Endothelial cell of umbilical vein (primary cell): ENCODE results near the gene OR10A3. TPM values are rescaled to one million over a fixed set of nuclear protein-coding genes. Genes with fewer than 3 reads are reported as not detected.

Source experiments
- BruUV-seq: library from RNA; stranded (reverse); fragments of 400-500 nt; replicated peaks from 2 replicates; lab custom pipeline; 2021; lab: Mats Ljungman, UMichigan
- CTCF ChIA-PET: fragments of 300-600, 350-600 bp; sonication (Branson Sonifier 250); formaldehyde crosslinking; loops from one replicate; lab custom pipeline; 2021; ENCODE audit warnings: antibody characterized with exemption, inconsistent platforms; lab: Charles Lee
- POLR2A ChIA-PET: fragments of 300-600, 350-600 bp; sonication (Branson Sonifier 250); formaldehyde crosslinking; loops from one replicate; lab custom pipeline; 2021; ENCODE audit warnings: antibody characterized with exemption, inconsistent platforms; lab: Charles Lee
- DNase-seq: peaks from one replicate; pipeline ENCODE4 v3.0.0-alpha.2; 2011; ENCODE audit warnings: low read depth, low spot score
- FAIRE-seq: peaks from 2 replicates; lab custom pipeline; 2011; peaks lifted over from hg19 to GRCh38; lab: Jason Lieb, UNC
- H2AFZ ChIP-seq: 2 replicates; pipeline ENCODE4 v1.6.0; 2012; ENCODE audit warnings: low read depth, low read length, control low read depth, inconsistent platforms
- H3K27ac ChIP-seq: 2 replicates; pipeline ENCODE4 v1.5.1; 2011; ENCODE audit warnings: low read depth, mild to moderate bottlenecking, control low read depth, low read length, moderate library complexity; ENCODE audit not compliant: insufficient read depth
- H3K27me3 ChIP-seq, 2 experiments: 2 replicates each; pipeline versions ENCODE4 v1.6.0 to v1.6.1; 2011; ENCODE audit warnings: low read length in 2 of 2, mixed read lengths in 1 of 2; ENCODE audit not compliant: control insufficient read depth in 2 of 2, insufficient read depth in 2 of 2
- H3K36me3 ChIP-seq, 2 experiments: 2 replicates in 1 of 2; 3 replicates in 1 of 2; pipeline ENCODE4 v1.5.1; 2011; ENCODE audit warnings: low read length in 2 of 2, mild to moderate bottlenecking in 1 of 2, moderate library complexity in 1 of 2; ENCODE audit not compliant: control insufficient read depth in 2 of 2, insufficient read depth in 2 of 2; ENCODE audit errors: extremely low read depth in 1 of 2
- H3K4me1 ChIP-seq: 3 replicates; pipeline ENCODE4 v1.5.1; 2011; ENCODE audit warnings: mild to moderate bottlenecking, low read length; ENCODE audit not compliant: control insufficient read depth, insufficient read depth; ENCODE audit errors: extremely low read depth
- H3K4me2 ChIP-seq: 2 replicates; pipeline ENCODE4 v1.6.1; 2011; ENCODE audit warnings: low read length, control low read depth, mixed read lengths; ENCODE audit not compliant: insufficient read depth
- H3K4me3 ChIP-seq, 3 experiments: fragments of 200-600 bp in 1 of 3; sonication (generic), shearing (Covaris generic) in 1 of 3; replicated peaks in 1 of 3; 2 replicates each; pipeline ENCODE4 v1.5.1; 2011 to 2016; ENCODE audit warnings: control low read depth in 3 of 3, low read length in 3 of 3, mild to moderate bottlenecking in 2 of 3, inconsistent platforms in 1 of 3, low read depth in 1 of 3, moderate library complexity in 1 of 3; ENCODE audit not compliant: insufficient read depth in 1 of 3
- H3K79me2 ChIP-seq: 2 replicates; pipeline ENCODE4 v1.6.0; 2012; ENCODE audit warnings: low read length, inconsistent platforms; ENCODE audit not compliant: control insufficient read depth, insufficient read depth
- H3K9ac ChIP-seq: replicated peaks from 2 replicates; pipeline ENCODE3; 2011; ENCODE audit warnings: low read length, control low read depth; ENCODE audit not compliant: insufficient read depth; ENCODE audit errors: extremely low read depth
- H3K9me1 ChIP-seq: replicated peaks from 3 replicates; pipeline ENCODE4 v1.6.0; 2011; ENCODE audit warnings: mild to moderate bottlenecking, low read length; ENCODE audit not compliant: control insufficient read depth, insufficient read depth; ENCODE audit errors: extremely low read depth
- H3K9me3 ChIP-seq: replicated peaks from 2 replicates; pipeline ENCODE4 v1.5.1; 2012; ENCODE audit warnings: low read length, inconsistent platforms; ENCODE audit not compliant: control insufficient read depth, insufficient read depth
- H4K20me1 ChIP-seq: replicated peaks from 2 replicates; pipeline ENCODE3; 2011; ENCODE audit warnings: mild to moderate bottlenecking, low read length; ENCODE audit not compliant: control insufficient read depth, insufficient read depth; ENCODE audit errors: extremely low read depth
- EZH2 ChIP-seq: IDR thresholded peaks from 2 replicates; pipeline ENCODE4 v1.6.1; 2012; ENCODE audit warnings: borderline replicate concordance, low read depth, mild to moderate bottlenecking, moderate library complexity, low read length, inconsistent platforms; ENCODE audit not compliant: severe bottlenecking
- FOS ChIP-seq: IDR thresholded peaks from 2 replicates; pipeline ENCODE4 v1.6.1; 2011; ENCODE audit warnings: mild to moderate bottlenecking, low read length, moderate library complexity, borderline replicate concordance; ENCODE audit not compliant: insufficient read depth
- GATA2 ChIP-seq: IDR thresholded peaks from 2 replicates; pipeline ENCODE4 v1.7.0; 2011; ENCODE audit warnings: low read depth, mild to moderate bottlenecking, moderate library complexity, mixed read lengths, low read length; ENCODE audit not compliant: insufficient read length, insufficient read depth
- JUN ChIP-seq: IDR thresholded peaks from 2 replicates; pipeline ENCODE4 v1.6.1; 2011; ENCODE audit warnings: borderline replicate concordance, low read depth; ENCODE audit not compliant: insufficient read length, insufficient read depth
- MYC ChIP-seq: IDR thresholded peaks from one replicate; pipeline ENCODE4 v1.6.1; 2011; ENCODE audit warnings: mild to moderate bottlenecking, low read depth, low read length
- POLR2A ChIP-seq: IDR thresholded peaks from 2 replicates; pipeline ENCODE4 v1.6.1; 2012; ENCODE audit warnings: low read depth, mild to moderate bottlenecking, control low read depth, low read length
- POLR2AphosphoS5 ChIP-seq: IDR thresholded peaks from 2 replicates; pipeline ENCODE4 v1.6.1; 2012; ENCODE audit warnings: low read depth, mild to moderate bottlenecking, control low read depth, low read length, moderate library complexity; ENCODE audit not compliant: insufficient read depth
- dilution Hi-C: fragments of 300-500 bp; cut with MboI; formaldehyde crosslinking; loops from one replicate; pipeline ENCODE4 v1.15.0; 2019; ENCODE audit warnings: low sequenced_read_pairs; ENCODE audit not compliant: extremely low pct_ligation_motif_present
- intact Hi-C: fragments of 100-400 bp; cut with micrococcal nuclease; formaldehyde crosslinking; loops from one replicate; pipeline ENCODE4 v1.10.0; 2022
- polyA plus RNA-seq, 4 experiments: library from polyadenylated mRNA; depleted of rRNA in 3 of 4; stranded (reverse) in 3 of 4; unstranded in 1 of 4; fragments of >200 nt; gene quantifications; 2 replicates each; pipeline versions ENCODE4 v1.2.1 to v1.2.3, GENCODE V29; 2011 to 2012; ENCODE audit warnings: missing spikeins in 1 of 4
- total RNA-seq: library from RNA; stranded (reverse); gene quantifications from 2 replicates; pipeline ENCODE4 v1.2.3, GENCODE V29; 2021
- TF ChIP-seq, protein P1 (sequence below): IDR thresholded peaks from 2 replicates; pipeline ENCODE4 v1.6.1; 2011; ENCODE audit not compliant: insufficient read depth, insufficient read length
- TF ChIP-seq, protein P2 (sequence below), 2 donors: IDR thresholded peaks; 1 replicate in 1 of 2; 2 replicates in 1 of 2; pipeline ENCODE4 v1.5.1; 2011; ENCODE audit warnings: low read length in 2 of 2, mild to moderate bottlenecking in 2 of 2, moderate library complexity in 2 of 2, control low read depth in 1 of 2, inconsistent platforms in 1 of 2, low read depth in 1 of 2; ENCODE audit not compliant: insufficient read depth in 1 of 2; ENCODE audit errors: extremely low read depth in 1 of 2

The OR10A3 gene
- total and polyA plus RNA-seq, 2 donors (not counting 3 experiments of a cell fraction or from before 2014, with no cell fraction given) = not detected

DNA sequence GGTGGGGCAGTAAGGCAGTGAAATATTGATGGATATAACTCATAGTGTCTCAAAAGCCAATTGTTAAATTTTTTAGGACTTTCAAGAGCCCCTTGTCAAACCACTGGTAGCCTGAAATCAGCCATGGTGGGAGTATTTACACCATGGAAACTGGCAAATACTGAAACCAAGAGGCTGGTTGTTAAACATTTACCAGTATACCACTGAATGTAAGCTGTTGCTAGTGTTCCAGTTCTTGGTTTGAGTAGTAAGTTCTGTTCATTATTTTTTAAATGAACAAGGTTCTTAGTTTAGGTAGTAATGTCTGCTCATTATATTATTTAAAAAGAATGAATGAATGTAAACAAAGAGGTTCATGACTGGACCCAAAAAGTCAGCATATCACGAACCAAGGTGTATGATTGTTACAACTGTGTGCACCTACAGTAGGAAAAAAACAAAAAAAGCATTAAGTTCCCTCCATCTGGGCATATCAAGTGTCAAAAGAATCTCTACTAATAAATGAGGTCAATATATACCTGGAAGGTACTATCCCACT lies 41.1 kb upstream of the OR10A3 start:
- no peak for FAIRE-seq
- H3K4me1 ChIP-seq = peaks cover 28% of the 10 kb centered on the region
- TF ChIP-seq, protein P1, sequence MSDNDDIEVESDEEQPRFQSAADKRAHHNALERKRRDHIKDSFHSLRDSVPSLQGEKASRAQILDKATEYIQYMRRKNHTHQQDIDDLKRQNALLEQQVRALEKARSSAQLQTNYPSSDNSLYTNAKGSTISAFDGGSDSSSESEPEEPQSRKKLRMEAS = no peak
- TF ChIP-seq FOS (no peak), EZH2 (no peak), POLR2AphosphoS5 (no peak), JUN (no peak), POLR2A (no peak), MYC (no peak), GATA2 (no peak)
- TF ChIP-seq, protein P2, sequence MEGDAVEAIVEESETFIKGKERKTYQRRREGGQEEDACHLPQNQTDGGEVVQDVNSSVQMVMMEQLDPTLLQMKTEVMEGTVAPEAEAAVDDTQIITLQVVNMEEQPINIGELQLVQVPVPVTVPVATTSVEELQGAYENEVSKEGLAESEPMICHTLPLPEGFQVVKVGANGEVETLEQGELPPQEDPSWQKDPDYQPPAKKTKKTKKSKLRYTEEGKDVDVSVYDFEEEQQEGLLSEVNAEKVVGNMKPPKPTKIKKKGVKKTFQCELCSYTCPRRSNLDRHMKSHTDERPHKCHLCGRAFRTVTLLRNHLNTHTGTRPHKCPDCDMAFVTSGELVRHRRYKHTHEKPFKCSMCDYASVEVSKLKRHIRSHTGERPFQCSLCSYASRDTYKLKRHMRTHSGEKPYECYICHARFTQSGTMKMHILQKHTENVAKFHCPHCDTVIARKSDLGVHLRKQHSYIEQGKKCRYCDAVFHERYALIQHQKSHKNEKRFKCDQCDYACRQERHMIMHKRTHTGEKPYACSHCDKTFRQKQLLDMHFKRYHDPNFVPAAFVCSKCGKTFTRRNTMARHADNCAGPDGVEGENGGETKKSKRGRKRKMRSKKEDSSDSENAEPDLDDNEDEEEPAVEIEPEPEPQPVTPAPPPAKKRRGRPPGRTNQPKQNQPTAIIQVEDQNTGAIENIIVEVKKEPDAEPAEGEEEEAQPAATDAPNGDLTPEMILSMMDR (IDR thresholded peaks at IDR 0.05; ENCODE audit: extremely low read depth in 1 of 2, insufficient read depth in 1 of 2, low read depth in 1 of 2, low read length in 2 of 2) = no peak
- no peak overlapping the region for H3K4me2 ChIP-seq
- no TSS peak for BruUV-seq
- no peaks in the 10 kb centered on the region for H3K36me3 ChIP-seq
- ChIA-PET CTCF (interaction anchor here (1.0 to 6.2 kb wide), 2 partner anchors 24 to 79 kb away, joined by 3 to 109 read pairs; no protein-coding TSS in a partner anchor), POLR2A (no interaction called here)
- H3K9me3 ChIP-seq = no peaks in the 10 kb centered on the region
- H4K20me1 ChIP-seq = no peaks in the 10 kb centered on the region
- H3K9ac ChIP-seq = no peak overlapping the region
- H3K79me2 ChIP-seq = peaks cover 4% of the 10 kb centered on the region
- DNase-seq = no peak
- no peak overlapping the region for H2AFZ ChIP-seq
- H3K27ac ChIP-seq = no peak overlapping the region
- no peaks in the 10 kb centered on the region for H3K27me3 ChIP-seq
- H3K9me1 ChIP-seq = no peaks in the 10 kb centered on the region
- intact Hi-C loops (no loop called here), dilution Hi-C loops (no loop called here)
- H3K4me3 ChIP-seq = no peak overlapping the region
